Small intestine (tissue), 7 donors: ENCODE measurements around the gene MORN1. TPM values are rescaled to one million over a fixed set of nuclear protein-coding genes. Genes with fewer than 3 reads are reported as not detected.

Source experiments
- DNase-seq, 2 donors: peaks; one replicate each; pipeline versions ENCODE4 v3.0.0 to v3.0.0-alpha.2; 2013
- FAIRE-seq: peaks from 2 replicates; lab custom pipeline; 2012; peaks lifted over from hg19 to GRCh38; lab: Jason Lieb, UNC
- H3K27ac ChIP-seq, 3 donors: one replicate each; pipeline ENCODE4 v1.5.1; 2013; ENCODE audit warnings: low read length in 2 of 3, mild to moderate bottlenecking in 2 of 3, control low read depth in 1 of 3, inconsistent platforms in 1 of 3, low read depth in 1 of 3, moderate library complexity in 1 of 3
- H3K27me3 ChIP-seq, 3 donors: one replicate each; pipeline ENCODE4 v1.6.1; 2013; ENCODE audit warnings: low read length in 3 of 3, inconsistent platforms in 1 of 3; ENCODE audit not compliant: control insufficient read depth in 3 of 3, insufficient read depth in 3 of 3
- H3K36me3 ChIP-seq, 3 donors: one replicate each; pipeline ENCODE4 v1.6.1; 2013; ENCODE audit warnings: low read length in 3 of 3, inconsistent platforms in 1 of 3, low read depth in 1 of 3, mild to moderate bottlenecking in 1 of 3, moderate library complexity in 1 of 3; ENCODE audit not compliant: control insufficient read depth in 3 of 3, insufficient read depth in 2 of 3
- H3K4me1 ChIP-seq, 3 donors: one replicate each; pipeline ENCODE4 v1.6.1; 2013; ENCODE audit warnings: low read length in 2 of 3, inconsistent platforms in 1 of 3, low read depth in 1 of 3, mild to moderate bottlenecking in 1 of 3, moderate library complexity in 1 of 3; ENCODE audit not compliant: control insufficient read depth in 3 of 3, insufficient read depth in 2 of 3
- H3K4me3 ChIP-seq, 3 donors: one replicate each; pipeline ENCODE4 v1.5.1; 2013; ENCODE audit warnings: low read length in 3 of 3, control low read depth in 1 of 3, inconsistent platforms in 1 of 3, low read depth in 1 of 3, mild to moderate bottlenecking in 1 of 3, moderate library complexity in 1 of 3
- H3K9me3 ChIP-seq, 2 donors: one replicate each; pipeline ENCODE4 v1.6.1; 2013; ENCODE audit warnings: low read depth in 1 of 2, low read length in 1 of 2; ENCODE audit not compliant: control insufficient read depth in 2 of 2, insufficient read depth in 1 of 2
- WGBS, 3 donors: extraction: QIAGEN DNeasy Blood & Tissue Kit; methylation state at CpG; one replicate each; pipeline ENCODE4 v1.1.7; 2013; 5-methylcytosine and 5-hydroxymethylcytosine counted together
- polyA plus RNA-seq, 4 donors: library from polyadenylated mRNA; stranded (reverse) in 3 of 4; unstranded in 1 of 4; fragments of 200-250 nt in 3 of 4; fragments of 120-200 nt in 1 of 4; gene quantifications; one replicate each; pipeline versions ENCODE4 v1.2.1 to v1.2.3, GENCODE V29; 2013
- donor health status: healthy with polysubstance abuse.
- donor health status: control.
- donor health status: control.
- donor health status: Bipolar disorder and iron deficiency.
- donor health status: healthy.

The MORN1 gene
- polyA plus RNA-seq, 4 donors = 1.1 to 10.6 (median 2.8) TPM

GRCh38 chr1:2322581-2323211 is 68.7 kb downstream of the MORN1 start:
- Histone ChIP-seq H3K27me3 (peaks cover 0 to 15% (median 4%) of the 10 kb centered on the region in 3 donors), H3K4me3 (no peak overlapping the region), H3K36me3 (no peaks in the 10 kb centered on the region), H3K4me1 (peaks cover 0 to 23% (median 0%) of the 10 kb centered on the region in 3 donors), H3K27ac (peak overlapping the region in 2 of 3 donors; percentile 21 to 77), H3K9me3 (no peaks in the 10 kb centered on the region)
- FAIRE-seq = no peak
- WGBS, 3 donors = 64 to 72% (median 71%) methylated on average over 31 to 41 of the region's 41 CpGs
- DNase-seq = no peak

- Histone ChIP-seq H3K36me3 (no peaks in the 10 kb centered on the region), H3K9me3 (no peaks in the 10 kb centered on the region), H3K27ac (peak overlapping the region in 2 of 3 donors; percentile 21 to 77), H3K27me3 (peaks cover 0 to 15% (median 4%) of the 10 kb centered on the region in 3 donors), H3K4me3 (no peak overlapping the region), H3K4me1 (peaks cover 0 to 23% (median 0%) of the 10 kb centered on the region in 3 donors)
- FAIRE-seq = no peak
- 5 to 14% (median 14%) methylated on average over 26 to 30 of the region's 30 CpGs for whole genome bisulfite sequencing, 3 donors
- peak in 1 of 2 donors; percentile 69 for DNase-seq
Observed at GRCh38 chr1:2322065-2322571, 69.2 kb downstream of the MORN1 start.

GRCh38 chr1:2320760-2321667 is 70.3 kb downstream of the MORN1 start:
- no peaks in the 10 kb centered on the region for H3K9me3 ChIP-seq
- DNase-seq (no peak), FAIRE-seq (no peak)
- H3K27me3 ChIP-seq = peaks cover 0 to 15% (median 4%) of the 10 kb centered on the region in 3 donors
- H3K36me3 ChIP-seq = no peaks in the 10 kb centered on the region
- peaks cover 0 to 29% (median 0%) of the 10 kb centered on the region in 3 donors for H3K4me1 ChIP-seq
- no peak overlapping the region for H3K4me3 ChIP-seq
- peak overlapping the region in 2 of 3 donors; percentile 56 to 77 for H3K27ac ChIP-seq
- WGBS, 3 donors = 58 to 79% (median 64%) methylated on average over 37 to 41 of the region's 41 CpGs

DNA sequence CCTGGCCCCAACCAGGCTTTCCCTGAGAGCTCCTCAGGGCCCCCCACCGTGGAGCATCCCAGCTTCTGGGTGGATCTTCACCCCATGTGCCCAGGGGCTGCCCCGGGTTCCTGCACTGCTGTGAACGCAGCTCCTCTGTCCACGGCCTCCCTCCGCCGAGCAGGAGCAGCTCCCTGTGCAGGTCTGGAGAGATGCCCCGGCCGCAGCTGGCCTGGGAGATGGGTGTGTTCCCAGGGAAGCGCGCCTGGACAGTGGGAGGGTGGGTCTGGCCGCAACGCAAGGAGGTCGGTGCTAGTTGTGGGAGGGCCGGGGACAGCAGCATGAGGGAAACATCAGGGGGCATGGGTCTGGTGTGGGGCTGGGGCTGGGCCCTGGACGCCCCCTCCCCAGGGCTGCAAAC is 71.3 kb downstream of the MORN1 start:
- no peak for FAIRE-seq
- WGBS, 3 donors = 76 to 85% (median 78%) methylated on average over 12 to 15 of the region's 15 CpGs

GRCh38 chr1:2319291-2319690 is 72.1 kb downstream of the MORN1 start:
- Histone ChIP-seq H3K27me3 (peaks cover 0 to 15% (median 4%) of the 10 kb centered on the region in 3 donors), H3K36me3 (no peaks in the 10 kb centered on the region), H3K27ac (no peak overlapping the region), H3K9me3 (no peaks in the 10 kb centered on the region), H3K4me1 (peaks cover 0 to 39% (median 0%) of the 10 kb centered on the region in 3 donors), H3K4me3 (no peak overlapping the region)
- FAIRE-seq (no peak), DNase-seq (no peak)
- WGBS, 3 donors = 82 to 85% (median 83%) methylated on average over 20 to 21 of the region's 21 CpGs

More for the DNA sequence above, 71.3 kb downstream of the MORN1 start:
- H3K4me1 ChIP-seq = peaks cover 0 to 38% (median 0%) of the 10 kb centered on the region in 3 donors
- H3K27me3 ChIP-seq = peaks cover 0 to 15% (median 4%) of the 10 kb centered on the region in 3 donors
- H3K4me3 ChIP-seq = no peak overlapping the region
- no peak for DNase-seq
- no peaks in the 10 kb centered on the region for H3K36me3 ChIP-seq
- no peaks in the 10 kb centered on the region for H3K9me3 ChIP-seq
- H3K27ac ChIP-seq = no peak overlapping the region

DNA sequence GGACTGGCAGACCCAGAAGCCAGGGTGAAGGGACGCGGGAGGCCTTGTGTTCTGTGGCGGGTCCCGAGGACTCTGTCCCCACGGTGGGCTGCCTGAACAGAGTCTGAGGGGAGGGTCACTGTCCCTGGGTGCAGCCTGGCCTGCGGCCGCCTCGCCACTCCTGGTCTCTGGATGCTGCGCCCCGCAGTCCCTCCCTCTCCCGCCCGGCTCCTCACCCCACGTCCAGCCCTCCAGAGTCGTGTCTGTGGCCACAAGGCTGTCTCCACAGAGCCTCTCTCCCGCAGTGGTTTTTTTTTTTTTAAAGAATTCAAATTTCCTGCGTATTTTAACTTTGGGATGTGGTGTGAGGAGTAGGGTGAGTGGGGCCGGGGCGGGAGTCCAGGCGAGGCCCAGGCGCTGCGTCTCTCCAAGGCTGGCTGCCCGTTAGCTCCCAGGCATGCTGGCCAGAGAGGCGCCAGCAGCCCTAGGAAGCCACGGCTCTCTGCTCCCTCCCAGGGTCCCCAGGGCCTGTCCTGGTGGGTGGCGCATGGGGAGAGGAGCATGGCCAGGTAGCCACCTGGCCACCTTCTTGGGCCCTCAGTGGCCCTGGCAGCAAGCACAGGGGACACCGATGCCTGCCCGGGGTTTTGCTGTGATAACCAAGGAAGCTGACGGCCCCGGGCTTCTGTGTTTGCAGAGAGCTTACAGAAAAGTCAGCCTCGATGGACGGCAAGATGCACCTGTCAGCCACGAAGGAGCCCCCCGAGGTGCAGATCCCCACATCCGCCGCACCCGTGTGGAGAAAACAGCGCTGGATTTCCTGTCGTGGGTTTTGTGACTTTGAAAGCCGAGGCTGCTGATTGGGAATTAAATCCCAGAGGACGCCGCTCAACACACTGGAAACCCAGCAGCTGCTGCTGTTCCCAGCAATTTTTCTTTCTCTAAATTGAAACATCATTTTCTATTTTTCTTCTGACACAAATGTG is 72.8 kb downstream of the MORN1 start:
- no peak for DNase-seq
- Histone ChIP-seq H3K9me3 (no peaks in the 10 kb centered on the region), H3K4me1 (peaks cover 0 to 46% (median 0%) of the 10 kb centered on the region in 3 donors), H3K36me3 (no peaks in the 10 kb centered on the region), H3K4me3 (no peak overlapping the region), H3K27ac (no peak overlapping the region), H3K27me3 (peaks cover 0 to 15% (median 4%) of the 10 kb centered on the region in 3 donors)
- WGBS, 3 donors = 70 to 75% (median 74%) methylated on average over 35 to 41 of the region's 41 CpGs
- FAIRE-seq = no peak

- DNase-seq (no peak), FAIRE-seq (no peak)
- 87 to 91% (median 90%) methylated on average over 27 to 32 of the region's 32 CpGs for WGBS, 3 donors
- Histone ChIP-seq H3K4me1 (peaks cover 0 to 49% (median under 1%) of the 10 kb centered on the region in 3 donors), H3K27me3 (peaks cover 0 to 13% (median 4%) of the 10 kb centered on the region in 3 donors), H3K4me3 (no peak overlapping the region), H3K27ac (no peak overlapping the region), H3K9me3 (no peaks in the 10 kb centered on the region), H3K36me3 (no peaks in the 10 kb centered on the region)
Observed at GRCh38 chr1:2317230-2318065, 73.9 kb downstream of the MORN1 start.
